ENCODE results near the gene SLC16A8.
"Not testable (repeated sequence)": the region's sequence is repeated elsewhere in the genome, so short reads cannot be mapped to it uniquely, and the experiment has no call there.

Gene SLC16A8

DNA sequence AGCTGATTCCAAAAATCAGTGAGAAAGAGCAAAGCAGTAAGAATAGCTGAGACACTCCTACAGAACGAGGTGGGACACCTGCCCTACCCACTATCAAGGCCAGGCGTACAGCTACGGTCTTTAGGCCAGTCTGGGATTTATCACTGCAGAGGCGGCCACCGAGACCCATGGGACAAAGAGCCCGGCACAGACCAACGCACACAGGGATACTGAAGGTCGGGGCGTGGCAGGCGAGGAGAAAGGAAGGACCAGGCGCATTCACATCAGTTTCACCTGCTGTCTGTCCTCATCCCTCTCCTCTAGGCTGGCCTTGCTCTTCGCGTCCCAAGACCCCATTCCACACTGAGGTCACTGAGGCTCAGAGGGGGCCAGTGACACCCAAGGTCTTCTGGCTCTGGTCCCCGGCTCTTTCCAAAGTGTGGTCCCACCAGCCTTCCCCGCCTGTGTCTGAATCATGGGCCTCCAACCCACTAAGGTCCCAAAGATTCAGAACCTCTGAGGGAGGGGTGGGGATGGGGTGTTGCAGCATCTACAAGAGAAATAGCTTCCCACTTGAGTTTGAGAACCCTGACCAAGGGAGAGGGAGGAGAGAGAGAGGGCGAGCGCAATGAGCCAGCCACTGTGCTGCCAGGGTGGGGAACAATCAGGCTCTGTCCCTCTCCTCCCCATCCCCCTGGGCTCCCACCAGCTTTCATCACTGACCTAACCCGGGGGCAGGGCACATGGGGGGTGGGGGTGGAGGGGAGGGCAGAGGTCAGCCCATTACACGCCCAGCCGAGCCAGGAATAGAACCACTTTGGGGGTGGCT lies 34.0 kb downstream of the SLC16A8 start:
- DNase-seq, result no peak

GRCh38 chr22:38046070-38046748 lies 37.8 kb downstream of the SLC16A8 start:
- DNase-seq, result no peak

- DNase-seq, result no peak
Measured at GRCh38 chr22:38043151-38044039, 40.6 kb downstream of the SLC16A8 start.

DNA sequence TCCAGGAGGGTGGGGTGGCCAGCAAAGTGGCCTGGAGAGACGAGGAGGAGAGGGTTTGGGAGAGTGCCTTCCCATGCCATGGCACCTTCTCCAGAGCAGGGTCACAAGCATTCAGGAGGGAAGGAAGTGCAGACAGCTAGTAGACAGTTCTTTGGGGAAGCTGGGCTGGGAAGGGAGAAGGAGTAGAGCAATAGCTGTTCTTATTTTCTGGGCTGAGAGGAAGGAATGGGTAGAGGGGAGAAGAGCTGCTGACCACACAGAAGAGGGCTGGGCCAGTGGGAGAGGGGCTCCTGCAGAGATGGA lies 41.5 kb downstream of the SLC16A8 start:
- DNase-seq, result no peak

DNA sequence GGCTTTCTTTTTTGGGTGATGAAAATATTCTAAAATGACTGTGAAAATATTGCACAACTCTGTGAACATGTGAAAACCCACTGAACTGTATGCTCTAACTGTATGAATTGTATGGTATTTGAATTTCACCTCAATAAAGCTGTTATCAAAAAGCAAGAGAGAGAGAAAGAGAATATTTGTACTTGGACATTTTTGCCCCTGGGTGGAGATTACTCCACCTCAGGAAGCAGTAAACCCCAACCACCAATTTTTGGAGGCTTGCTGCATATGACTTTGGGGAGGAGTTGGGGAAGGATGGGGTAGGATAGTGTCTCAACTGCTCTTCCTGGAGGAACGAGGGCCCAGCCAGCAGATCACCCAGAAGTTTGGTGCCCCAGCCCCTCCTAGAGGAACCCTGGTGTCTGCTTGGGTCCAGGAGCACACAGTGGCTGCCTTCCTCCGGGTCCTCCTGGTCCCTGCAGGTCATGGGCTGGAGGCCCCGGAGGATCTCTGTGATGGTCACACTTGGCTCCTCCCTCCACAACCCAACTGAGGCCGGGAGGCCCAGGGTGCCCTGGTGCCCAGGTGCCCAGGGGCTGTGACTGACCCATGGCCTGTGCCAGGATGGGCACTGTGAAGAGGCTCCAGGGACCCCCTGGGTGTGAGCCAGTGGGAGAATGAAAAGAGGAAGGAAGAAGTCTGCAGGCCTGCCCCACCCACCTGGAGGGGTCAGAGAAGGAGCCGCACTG lies 42.1 kb downstream of the SLC16A8 start:
- DNase-seq, result no peak

GRCh38 chr22:38040953-38041759 lies 42.8 kb downstream of the SLC16A8 start:
- no peak for DNase-seq

DNA sequence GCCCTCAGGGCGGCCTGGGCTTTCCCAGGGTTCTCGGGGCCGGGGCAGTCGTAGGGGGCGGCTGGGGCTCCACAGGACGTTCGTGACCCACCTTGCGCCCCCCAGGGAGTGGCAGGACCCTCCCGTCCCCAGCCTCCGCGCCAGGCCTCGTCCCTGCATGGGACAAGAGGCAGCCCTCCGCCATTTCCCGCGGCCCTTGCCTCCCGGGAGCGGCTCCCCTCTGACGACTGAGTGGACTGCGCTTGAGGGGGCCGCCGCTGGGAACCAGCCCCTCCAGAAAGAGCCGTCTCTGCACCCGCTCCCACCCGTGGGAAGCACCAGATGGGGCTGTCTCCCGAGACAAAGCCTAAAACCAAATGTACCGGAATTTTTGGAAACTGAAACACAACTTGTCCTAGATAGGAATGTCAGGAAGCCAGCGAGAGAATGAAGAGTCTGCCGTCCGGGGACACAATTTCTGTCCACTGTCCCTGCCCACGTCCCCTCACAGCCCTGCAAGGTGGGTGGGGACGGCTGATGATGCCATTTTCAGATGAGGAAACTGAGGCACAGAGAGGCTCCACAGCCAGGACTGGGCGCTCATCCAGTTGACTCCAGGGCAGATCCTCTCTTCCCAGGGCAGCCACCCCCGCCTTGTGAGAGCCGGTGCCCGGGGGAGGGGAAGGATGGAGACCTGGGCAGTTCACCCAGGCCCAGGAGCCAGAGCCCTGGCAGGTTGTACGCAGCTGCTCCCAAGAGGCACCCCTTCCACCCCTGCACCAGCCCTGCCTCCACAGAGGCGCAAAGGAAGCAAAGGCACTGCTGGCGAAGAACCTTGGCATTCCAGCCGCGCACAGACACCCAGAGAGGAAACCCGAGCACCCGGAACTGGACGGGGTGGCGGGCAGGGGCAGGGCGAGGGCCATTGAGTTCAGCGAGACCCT lies 44.8 kb downstream of the SLC16A8 start:
- DNase-seq, result no peak

GRCh38 chr22:38038426-38038825 lies 45.6 kb downstream of the SLC16A8 start:
- DNase-seq, result no peak

GRCh38 chr22:38037367-38038150 lies 46.4 kb downstream of the SLC16A8 start:
- DNase-seq, result not testable (repeated sequence)

GRCh38 chr22:38036392-38037062 lies 47.5 kb downstream of the SLC16A8 start:
- no peak for DNase-seq

- no peak for DNase-seq
Measured at GRCh38 chr22:38035530-38035885, 48.5 kb downstream of the SLC16A8 start.

DNA sequence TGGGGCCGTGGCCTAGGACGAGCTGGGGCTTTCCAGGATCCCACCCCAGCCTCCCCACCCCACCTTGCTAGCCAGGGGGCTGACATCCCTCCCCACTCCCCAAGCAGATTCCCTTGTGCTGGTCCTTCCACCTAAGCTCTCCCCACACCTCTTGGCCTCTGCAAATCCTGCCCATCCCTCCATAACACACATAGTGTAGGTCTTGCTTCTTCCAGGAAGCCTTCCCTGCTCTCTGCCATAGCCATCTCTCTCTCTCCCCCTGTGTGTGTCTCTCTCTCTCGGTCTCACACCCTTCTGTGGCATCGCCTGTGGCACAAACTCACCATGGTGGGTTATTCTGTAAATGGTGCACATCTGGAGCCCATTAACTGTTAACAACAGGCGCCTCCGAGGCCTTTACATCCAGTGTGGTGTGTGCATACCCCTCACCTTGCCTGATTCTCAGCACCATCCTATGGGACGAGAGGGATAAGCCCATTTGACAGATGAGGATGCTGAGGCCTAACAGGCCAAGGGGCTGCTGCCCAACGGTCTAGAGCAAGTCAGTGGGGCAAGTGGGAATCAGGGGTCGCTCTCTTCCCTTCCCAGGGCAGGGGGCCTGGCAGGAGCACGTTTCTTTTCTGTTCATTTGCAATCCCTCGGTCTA lies 49.0 kb downstream of the SLC16A8 start:
- no peak for DNase-seq

DNA sequence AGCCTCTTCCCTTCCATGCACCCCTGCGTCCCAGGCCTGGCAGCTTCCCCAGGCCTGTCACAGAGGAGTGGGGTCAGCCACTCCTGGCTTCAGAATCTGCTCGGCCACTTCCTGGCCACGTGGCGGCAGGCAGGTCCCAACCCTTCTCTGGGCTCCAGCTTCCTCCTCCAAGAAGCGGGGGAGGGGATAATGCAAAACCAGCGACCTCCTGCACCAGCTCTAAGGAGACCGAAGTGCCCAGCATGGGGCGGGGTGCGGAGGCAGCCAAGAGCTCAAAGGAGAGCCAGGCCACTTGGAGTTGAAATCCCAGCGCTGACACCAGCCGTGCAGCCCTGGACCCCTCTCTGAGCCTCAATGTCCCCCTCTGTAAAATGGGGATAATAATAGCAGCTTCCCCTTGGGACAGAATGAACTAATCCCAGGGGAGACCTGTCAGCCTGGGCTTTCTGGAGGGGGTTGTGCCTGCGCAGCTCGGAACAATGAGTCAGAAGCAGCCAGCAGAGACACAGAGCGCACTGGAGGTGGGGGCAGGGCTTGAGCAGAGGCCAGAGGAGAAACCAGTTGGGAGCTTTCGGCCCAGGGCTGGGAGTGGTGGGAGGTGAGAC lies 49.6 kb downstream of the SLC16A8 start:
- peak; percentile 61 for DNase-seq

- peak; percentile 57 for DNase-seq
Measured at GRCh38 chr22:38033522-38034277, 50.3 kb downstream of the SLC16A8 start.

- DNase-seq, result no peak
Measured at GRCh38 chr22:38032681-38033521, 51.1 kb downstream of the SLC16A8 start.

- no peak for DNase-seq
Measured at GRCh38 chr22:38031491-38031890, 52.5 kb downstream of the SLC16A8 start.

All from right kidney (tissue), 1 donor.